Measurements from ENCODE around the gene CNIH2. TPM values are rescaled to one million over a fixed set of nuclear protein-coding genes. Genes with fewer than 3 reads are reported as not detected.
"Not testable (repeated sequence)": the region's sequence is repeated elsewhere in the genome, so short reads cannot be mapped to it uniquely, and the experiment has no call there.

CNIH2 gene
- total RNA-seq, 1 donor from 2014 or later: 5.0 TPM

GRCh38 chr11:66275984-66276612, 1.9 kb upstream of the CNIH2 start:
- no peak overlapping the region for H3K27ac Mint-ChIP-seq (ENCODE audit: unreplicated experiment)
- no peak overlapping the region for H3K4me3 Mint-ChIP-seq (ENCODE audit: unreplicated experiment)
- DNase-seq (ENCODE audit: extremely low spot score, unreplicated experiment): no peak
- peaks cover 26% of the 10 kb centered on the region for H3K36me3 Mint-ChIP-seq (ENCODE audit: unreplicated experiment)
- H3K9me3 Mint-ChIP-seq (ENCODE audit: unreplicated experiment): no peaks in the 10 kb centered on the region
- H3K4me1 Mint-ChIP-seq (ENCODE audit: unreplicated experiment): peaks cover 20% of the 10 kb centered on the region
- no peaks in the 10 kb centered on the region for H3K27me3 Mint-ChIP-seq (ENCODE audit: unreplicated experiment)
- no peak for TF ChIP-seq CTCF (IDR thresholded peaks at IDR 0.05)

- peak overlapping the region; percentile 41 for H3K27ac Mint-ChIP-seq (ENCODE audit: unreplicated experiment)
- not testable (repeated sequence) for H3K9me3 Mint-ChIP-seq (ENCODE audit: unreplicated experiment); DNase-seq (ENCODE audit: extremely low spot score, unreplicated experiment); H3K27me3 Mint-ChIP-seq (ENCODE audit: unreplicated experiment); H3K4me3 Mint-ChIP-seq (ENCODE audit: unreplicated experiment)
- peaks cover 26% of the 10 kb centered on the region for H3K36me3 Mint-ChIP-seq (ENCODE audit: unreplicated experiment)
- peaks cover 25% of the 10 kb centered on the region for H3K4me1 Mint-ChIP-seq (ENCODE audit: unreplicated experiment)
Observed at GRCh38 chr11:66276619-66277018, 1.4 kb upstream of the CNIH2 start.

DNA sequence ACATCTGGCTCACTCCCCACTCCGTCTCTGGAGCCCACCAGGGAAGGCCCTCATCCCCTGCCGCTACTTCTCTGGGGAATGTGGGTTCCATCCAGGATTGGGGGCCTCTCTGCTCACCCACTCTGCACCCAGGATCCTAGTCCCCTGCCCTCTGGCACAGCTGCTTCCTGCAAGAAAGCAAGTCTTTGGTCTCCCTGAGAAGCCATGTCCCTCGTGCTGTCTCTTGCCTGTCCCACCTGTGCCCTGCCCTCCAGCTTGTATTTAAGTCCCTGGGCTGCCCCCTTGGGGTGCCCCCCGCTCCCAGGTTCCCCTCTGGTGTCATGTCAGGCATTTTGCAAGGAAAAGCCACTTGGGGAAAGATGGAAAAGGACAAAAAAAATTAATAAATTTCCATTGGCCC, 911 bp upstream of the CNIH2 start:
- Mint-ChIP-seq H3K4me1 (ENCODE audit: unreplicated experiment) (peaks cover 24% of the 10 kb centered on the region), H3K36me3 (ENCODE audit: unreplicated experiment) (peaks cover 22% of the 10 kb centered on the region), H3K27ac (ENCODE audit: unreplicated experiment) (peak overlapping the region; percentile 41)
- DNase-seq (ENCODE audit: extremely low spot score, unreplicated experiment); H3K27me3 Mint-ChIP-seq (ENCODE audit: unreplicated experiment); H3K9me3 Mint-ChIP-seq (ENCODE audit: unreplicated experiment); H3K4me3 Mint-ChIP-seq (ENCODE audit: unreplicated experiment): not testable (repeated sequence)

- H3K4me3 Mint-ChIP-seq (ENCODE audit: unreplicated experiment): peak overlapping the region; percentile 61
- no peak for TF ChIP-seq CTCF (IDR thresholded peaks at IDR 0.05)
- H3K9me3 Mint-ChIP-seq (ENCODE audit: unreplicated experiment): no peaks in the 10 kb centered on the region
- no peak for DNase-seq (ENCODE audit: extremely low spot score, unreplicated experiment)
- H3K4me1 Mint-ChIP-seq (ENCODE audit: unreplicated experiment): peaks cover 37% of the 10 kb centered on the region
- no peaks in the 10 kb centered on the region for H3K27me3 Mint-ChIP-seq (ENCODE audit: unreplicated experiment)
- no peak overlapping the region for H3K27ac Mint-ChIP-seq (ENCODE audit: unreplicated experiment)
- peaks cover 14% of the 10 kb centered on the region for H3K36me3 Mint-ChIP-seq (ENCODE audit: unreplicated experiment)
Observed at GRCh38 chr11:66278363-66279091, 552 bp downstream of the CNIH2 start.

GRCh38 chr11:66279092-66279734, 1.2 kb downstream of the CNIH2 start:
- TF ChIP-seq CTCF (IDR thresholded peaks at IDR 0.05): no peak
- Mint-ChIP-seq H3K27ac (ENCODE audit: unreplicated experiment) (peak overlapping the region; percentile 24), H3K4me1 (ENCODE audit: unreplicated experiment) (peaks cover 37% of the 10 kb centered on the region), H3K27me3 (ENCODE audit: unreplicated experiment) (no peaks in the 10 kb centered on the region), H3K9me3 (ENCODE audit: unreplicated experiment) (no peaks in the 10 kb centered on the region), H3K4me3 (ENCODE audit: unreplicated experiment) (peak overlapping the region; percentile 61), H3K36me3 (ENCODE audit: unreplicated experiment) (peaks cover 8% of the 10 kb centered on the region)
- no peak for DNase-seq (ENCODE audit: extremely low spot score, unreplicated experiment)

GRCh38 chr11:66280428-66280827, 2.5 kb downstream of the CNIH2 start:
- Mint-ChIP-seq H3K27me3 (ENCODE audit: unreplicated experiment) (no peaks in the 10 kb centered on the region), H3K9me3 (ENCODE audit: unreplicated experiment) (no peaks in the 10 kb centered on the region), H3K27ac (ENCODE audit: unreplicated experiment) (no peak overlapping the region), H3K4me3 (ENCODE audit: unreplicated experiment) (no peak overlapping the region), H3K4me1 (ENCODE audit: unreplicated experiment) (peaks cover 37% of the 10 kb centered on the region), H3K36me3 (ENCODE audit: unreplicated experiment) (peaks cover 4% of the 10 kb centered on the region)
- no peak for DNase-seq (ENCODE audit: extremely low spot score, unreplicated experiment)
- no peak for TF ChIP-seq CTCF (IDR thresholded peaks at IDR 0.05)
